H1 (cell line): Measurements from ENCODE around the gene NAV2. TPM values are rescaled to one million over a fixed set of nuclear protein-coding genes. Genes with fewer than 3 reads are reported as not detected.

Source experiments
- CTCF ChIA-PET: fragments of 300-600 bp; sonication (Branson Sonifier 250); formaldehyde crosslinking; loops from one replicate; lab custom pipeline; 2021; ENCODE audit not compliant: partially characterized antibody; lab: Charles Lee
- POLR2A ChIA-PET: fragments of 300-600 bp; sonication (Branson Sonifier 250); formaldehyde crosslinking; loops from one replicate; lab custom pipeline; 2021; ENCODE audit warnings: inconsistent platforms; ENCODE audit not compliant: partially characterized antibody; lab: Charles Lee
- DNase-seq, 2 experiments: peaks; one replicate each; pipeline versions ENCODE4 v3.0.0 to v3.0.0-alpha.2; 2010 to 2022; ENCODE audit warnings: low spot score in 2 of 2, low read depth in 1 of 2, mixed read lengths in 1 of 2
- FAIRE-seq: peaks from 2 replicates; lab custom pipeline; 2011; peaks lifted over from hg19 to GRCh38; lab: Jason Lieb, UNC
- H2AFZ ChIP-seq: 2 replicates; pipeline ENCODE4 v1.8.1; 2012; ENCODE audit warnings: low read length, inconsistent platforms
- H2AK5ac ChIP-seq: 2 replicates; pipeline ENCODE4 v1.6.1; 2013; ENCODE audit warnings: low read depth, low read length
- H2BK120ac ChIP-seq: replicated peaks from 2 replicates; pipeline ENCODE3; 2013; ENCODE audit warnings: low read depth, low read length, inconsistent platforms
- H2BK12ac ChIP-seq: 2 replicates; pipeline ENCODE4 v1.6.1; 2013; ENCODE audit warnings: low read depth, low read length
- H2BK15ac ChIP-seq: 2 replicates; pipeline ENCODE4 v1.6.1; 2013; ENCODE audit warnings: low read length
- H2BK20ac ChIP-seq: 2 replicates; pipeline ENCODE4 v1.6.1; 2013; ENCODE audit warnings: low read length
- H2BK5ac ChIP-seq: 2 replicates; pipeline ENCODE4 v1.6.1; 2013; ENCODE audit warnings: low read depth, low read length
- H3K14ac ChIP-seq: 2 replicates; pipeline ENCODE4 v1.6.1; 2013; ENCODE audit warnings: inconsistent platforms; ENCODE audit not compliant: insufficient read length
- H3K18ac ChIP-seq: 2 replicates; pipeline ENCODE4 v1.6.1; 2013; ENCODE audit warnings: low read length; ENCODE audit errors: extremely low read depth
- H3K23ac ChIP-seq: 2 replicates; pipeline ENCODE4 v1.6.1; 2013; ENCODE audit warnings: inconsistent platforms; ENCODE audit not compliant: insufficient read length
- H3K23me2 ChIP-seq: 2 replicates; pipeline ENCODE4 v1.6.1; 2013; ENCODE audit warnings: low read depth, low read length
- H3K27ac ChIP-seq: 2 replicates; pipeline ENCODE4 v1.6.1; 2011; ENCODE audit warnings: low read depth, low read length, inconsistent platforms
- H3K27me3 ChIP-seq, 4 experiments: replicated peaks in 1 of 4; 1 replicate in 1 of 4; 2 replicates in 3 of 4; pipeline versions ENCODE4 v1.6.1 to v1.8.1; 2011 to 2013; ENCODE audit warnings: low read length in 3 of 4, mild to moderate bottlenecking in 3 of 4, inconsistent platforms in 2 of 4, mixed read lengths in 2 of 4, moderate library complexity in 1 of 4; ENCODE audit not compliant: control insufficient read depth in 3 of 4, insufficient read depth in 3 of 4; ENCODE audit errors: extremely low read depth in 1 of 4
- H3K36me3 ChIP-seq, 4 experiments: 2 replicates each; pipeline versions ENCODE4 v1.6.1 to v1.8.1; 2011 to 2013; ENCODE audit warnings: mild to moderate bottlenecking in 4 of 4, low read length in 3 of 4, moderate library complexity in 2 of 4, control low read depth in 1 of 4, inconsistent platforms in 1 of 4; ENCODE audit not compliant: insufficient read depth in 4 of 4, control insufficient read depth in 2 of 4
- H3K4ac ChIP-seq: replicated peaks from 2 replicates; pipeline ENCODE3; 2013; ENCODE audit warnings: low read length, low read depth, mixed read lengths, inconsistent platforms; ENCODE audit not compliant: insufficient read length
- H3K4me1 ChIP-seq, 4 experiments: replicated peaks in 1 of 4; 1 replicate in 1 of 4; 2 replicates in 3 of 4; pipeline versions ENCODE4 v1.6.1 to v1.8.1; 2011 to 2013; ENCODE audit warnings: low read length in 3 of 4, inconsistent platforms in 2 of 4, mixed read lengths in 1 of 4; ENCODE audit not compliant: insufficient read depth in 4 of 4, control insufficient read depth in 3 of 4
- H3K4me2 ChIP-seq, 2 experiments: 2 replicates each; pipeline versions ENCODE4 v1.6.1 to v1.8.1; 2011 to 2013; ENCODE audit warnings: low read depth in 2 of 2, low read length in 2 of 2, control low read depth in 1 of 2, inconsistent platforms in 1 of 2, mild to moderate bottlenecking in 1 of 2; ENCODE audit not compliant: insufficient read depth in 1 of 2
- H3K4me3 ChIP-seq, 4 experiments: fragments of 200-600, 300-600 bp in 1 of 4; sonication (generic), shearing (Covaris generic), sonication (Bioruptor Twin) in 1 of 4; 2 replicates each; pipeline versions ENCODE4 v1.5.1 to v1.8.1; 2011 to 2016; ENCODE audit warnings: low read length in 4 of 4, low read depth in 3 of 4, control low read depth in 2 of 4, inconsistent platforms in 2 of 4, mild to moderate bottlenecking in 2 of 4, mixed read lengths in 1 of 4, moderate library complexity in 1 of 4; ENCODE audit not compliant: insufficient read depth in 2 of 4; ENCODE audit errors: extremely low read depth in 1 of 4
- H3K56ac ChIP-seq: replicated peaks from 2 replicates; pipeline ENCODE3; 2013; ENCODE audit warnings: low read depth, mild to moderate bottlenecking, mixed read lengths, low read length, inconsistent platforms; ENCODE audit not compliant: insufficient read length
- H3K79me1 ChIP-seq: 2 replicates; pipeline ENCODE4 v1.6.1; 2013; ENCODE audit warnings: low read depth, low read length, control low read depth
- H3K79me2 ChIP-seq, 2 experiments: 2 replicates each; pipeline versions ENCODE4 v1.6.1 to v1.8.1; 2012 to 2013; ENCODE audit warnings: low read length in 2 of 2, mild to moderate bottlenecking in 2 of 2, inconsistent platforms in 1 of 2; ENCODE audit not compliant: insufficient read depth in 2 of 2, control insufficient read depth in 1 of 2
- H3K9ac ChIP-seq, 4 experiments: replicated peaks in 1 of 4; 1 replicate in 1 of 4; 2 replicates in 3 of 4; pipeline versions ENCODE4 v1.6.1 to v1.8.1; 2011 to 2013; ENCODE audit warnings: low read depth in 3 of 4, low read length in 3 of 4, control low read depth in 2 of 4, mild to moderate bottlenecking in 2 of 4, moderate library complexity in 2 of 4, inconsistent platforms in 1 of 4; ENCODE audit errors: extremely low read depth in 1 of 4
- H3K9me3 ChIP-seq, 2 experiments: 2 replicates each; pipeline versions ENCODE4 v1.6.1 to v1.8.1; 2012 to 2013; ENCODE audit warnings: mild to moderate bottlenecking in 2 of 2, moderate library complexity in 2 of 2, control low read depth in 1 of 2, inconsistent platforms in 1 of 2, low read depth in 1 of 2, low read length in 1 of 2, mixed read lengths in 1 of 2; ENCODE audit not compliant: insufficient read depth in 2 of 2
- H4K20me1 ChIP-seq, 2 experiments: replicated peaks in 1 of 2; 2 replicates each; pipeline versions ENCODE3 to v1.8.1; 2011 to 2013; ENCODE audit warnings: inconsistent platforms in 2 of 2, low read length in 2 of 2, mild to moderate bottlenecking in 1 of 2; ENCODE audit not compliant: insufficient read depth in 2 of 2, control insufficient read depth in 1 of 2
- H4K5ac ChIP-seq: 2 replicates; pipeline ENCODE4 v1.6.1; 2013; ENCODE audit warnings: low read length, low read depth, mixed read lengths, inconsistent platforms; ENCODE audit not compliant: insufficient read length
- H4K8ac ChIP-seq: 2 replicates; pipeline ENCODE4 v1.8.0; 2013; ENCODE audit warnings: mild to moderate bottlenecking, moderate library complexity, low read length, inconsistent platforms; ENCODE audit not compliant: insufficient read depth; ENCODE audit errors: extremely low read depth
- H4K91ac ChIP-seq: replicated peaks from 2 replicates; pipeline ENCODE3; 2013; ENCODE audit warnings: low read length, mixed read lengths, inconsistent platforms; ENCODE audit not compliant: insufficient read length
- BACH1 ChIP-seq: IDR thresholded peaks from 2 replicates; pipeline ENCODE4 v1.6.1; 2012; ENCODE audit warnings: low read length, improper control_type of control experiment
- GTF2F1 ChIP-seq: IDR thresholded peaks from 2 replicates; pipeline ENCODE4 v1.6.1; 2012; ENCODE audit warnings: low read depth, low read length, improper control_type of control experiment, borderline replicate concordance
- JUND ChIP-seq: IDR thresholded peaks from 2 replicates; pipeline ENCODE4 v1.6.1; 2011; ENCODE audit warnings: mild to moderate bottlenecking, improper control_type of control experiment, low read length
- POLR2A ChIP-seq, 2 experiments: IDR thresholded peaks; 1 replicate in 1 of 2; 2 replicates in 1 of 2; pipeline ENCODE4 v1.6.1; 2011; ENCODE audit warnings: low read depth in 2 of 2, low read length in 2 of 2, mild to moderate bottlenecking in 2 of 2; ENCODE audit errors: control extremely low read depth in 1 of 2
- POLR2AphosphoS5 ChIP-seq: IDR thresholded peaks from 2 replicates; pipeline ENCODE4 v1.6.1; 2011; ENCODE audit warnings: low read depth, low read length
- POU5F1 ChIP-seq: IDR thresholded peaks from 2 replicates; pipeline ENCODE4 v1.6.1; 2011; ENCODE audit warnings: low read depth, mild to moderate bottlenecking, low read length, moderate library complexity
- SP4 ChIP-seq: IDR thresholded peaks from 2 replicates; pipeline ENCODE4 v1.6.1; 2012; ENCODE audit warnings: low read length, inconsistent platforms
- YY1 ChIP-seq: IDR thresholded peaks from 2 replicates; pipeline ENCODE4 v1.6.1; 2011; ENCODE audit warnings: low read depth, mild to moderate bottlenecking, low read length
- ZNF274 ChIP-seq: IDR thresholded peaks from 2 replicates; pipeline ENCODE4 v1.7.0; 2012; ENCODE audit warnings: low read length, borderline replicate concordance; ENCODE audit errors: extremely low read depth
- WGBS, 2 experiments: shearing (Covaris generic) in 1 of 2; methylation state at CpG; one replicate each; pipeline versions ENCODE4 v1.1.6 to v1.1.7; 2013 to 2015; ENCODE audit warnings: low lambda C conversion rate in 2 of 2, mixed read lengths in 2 of 2, inconsistent platforms in 1 of 2, low coverage in 1 of 2, missing lambda C conversion rate in 1 of 2; ENCODE audit not compliant: insufficient replicate concordance in 2 of 2, insufficient coverage in 1 of 2, insufficient read length in 1 of 2; ENCODE audit errors: extremely low coverage in 1 of 2, missing lambda C conversion rate in 1 of 2; 5-methylcytosine and 5-hydroxymethylcytosine counted together
- polyA plus RNA-seq, 7 experiments: library from polyadenylated mRNA; depleted of rRNA in 3 of 7; stranded (reverse) in 5 of 7; unstranded in 2 of 7; fragments of >200 nt in 5 of 7; fragments of 200-250 nt in 2 of 7; gene quantifications; 1 replicate in 5 of 7; 2 replicates in 1 of 7; 4 replicates in 1 of 7; pipeline versions ENCODE4 v1.2.1 to v1.2.3, GENCODE V29; 2011 to 2013; ENCODE audit warnings: missing spikeins in 2 of 7, mixed read lengths in 2 of 7
- total RNA-seq: library from RNA; stranded (reverse); fragmentation: NEBNext Ultra II Directional; extraction: Animal tissue kit (Norgen Biotek cat#: 25700); gene quantifications from 2 replicates; pipeline ENCODE4 v1.2.1, GENCODE V29; 2021

Gene NAV2
- total and polyA plus RNA-seq, 2 of the 8 experiments (the other 6 are each of a cell fraction or from before 2014, with no cell fraction given): 35.6 to 73.6 TPM

DNA sequence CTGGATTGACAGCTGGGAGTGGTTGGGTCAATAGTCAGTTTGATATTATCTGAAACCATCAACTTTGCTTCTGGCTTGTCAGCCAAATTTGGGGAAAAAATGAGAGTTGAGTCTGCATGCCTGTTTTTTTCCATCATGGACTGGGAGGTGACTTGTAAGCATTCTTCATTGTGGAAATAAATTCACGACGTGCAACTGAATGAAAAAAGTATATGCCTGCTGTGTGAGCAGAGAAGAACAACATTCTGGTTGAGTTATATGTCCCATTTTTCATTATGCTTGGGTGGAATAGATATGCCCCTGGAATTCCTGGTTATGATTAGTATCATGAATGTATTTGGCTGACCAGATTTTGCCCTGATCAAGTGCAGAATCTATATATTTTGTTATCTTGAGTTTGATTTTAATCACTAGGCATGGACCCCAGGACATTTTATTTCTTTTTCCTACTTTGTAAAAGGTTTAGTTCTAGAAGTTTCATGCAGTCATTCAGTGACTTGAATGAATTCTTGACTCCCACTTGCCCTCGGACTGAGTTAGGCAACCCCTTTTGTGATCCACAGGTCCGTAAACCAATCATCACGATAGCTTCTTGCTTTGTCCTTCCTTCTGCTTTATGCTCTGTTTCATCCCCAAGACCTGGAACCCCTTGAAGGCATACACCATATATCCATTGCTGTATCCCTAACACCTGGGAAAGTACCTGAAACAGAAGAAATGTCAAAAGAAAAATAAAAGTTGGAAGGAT, 205.8 kb downstream of the NAV2 start:
- Histone ChIP-seq H2AFZ (no peak overlapping the region), H2BK120ac (no peak overlapping the region), H3K27ac (no peak overlapping the region), H3K79me2 (no peaks in the 10 kb centered on the region; a peak in 1 of 4 replicates), H3K4ac (no peak overlapping the region), H3K18ac (no peak overlapping the region), H2BK12ac (no peak overlapping the region), H4K8ac (no peak overlapping the region), H3K14ac (no peak overlapping the region), H3K36me3 (peaks cover 0 to 15% (median 3%) of the 10 kb centered on the region in 4 experiments; a peak in 4 of 8 replicates), H2AK5ac (no peak overlapping the region), H3K56ac (no peak overlapping the region), H3K23ac (no peak overlapping the region), H3K4me3 (no peak overlapping the region), H4K91ac (no peak overlapping the region), H3K4me1 (peaks cover 4 to 6% (median 5%) of the 10 kb centered on the region in 4 experiments; a peak in 5 of 7 replicates), H3K9me3 (no peaks in the 10 kb centered on the region), H4K20me1 (no peaks in the 10 kb centered on the region), H3K23me2 (no peaks in the 10 kb centered on the region), H2BK5ac (no peak overlapping the region), H3K4me2 (no peak overlapping the region), H4K5ac (no peak overlapping the region), H2BK20ac (no peak overlapping the region), H2BK15ac (no peak overlapping the region), H3K79me1 (no peaks in the 10 kb centered on the region; the same call in 1 of the 2 replicates), H3K9ac (no peak overlapping the region), H3K27me3 (no peaks in the 10 kb centered on the region)
- WGBS, 2 experiments: 89% methylated on average over 5 of the region's 5 CpGs; no CpG with 5 or more reads in 1 of the 2 experiments
- CTCF ChIA-PET: interaction anchor here (1.4 to 6.0 kb wide), 6 partner anchors 12 to 436 kb away, joined by 3 to 37 read pairs (median 7); no protein-coding TSS in a partner anchor
- TF ChIP-seq BACH1: no peak
- no peak for TF ChIP-seq JUND
- no peak for TF ChIP-seq SP4
- no peak for TF ChIP-seq POLR2AphosphoS5
- no peak for TF ChIP-seq POU5F1
- TF ChIP-seq YY1: no peak
- no peak for TF ChIP-seq POLR2A (IDR thresholded peaks at IDR 0.05; ENCODE audit: control extremely low read depth in 1 of 2, low read depth in 2 of 2, low read length in 2 of 2)
- no peak for TF ChIP-seq GTF2F1
- TF ChIP-seq ZNF274: no peak
- POLR2A ChIA-PET: interaction anchor here (0.7 to 1.0 kb wide), 3 partner anchors 16 to 160 kb away, joined by 3 read pairs; no protein-coding TSS in a partner anchor
- no peak for FAIRE-seq
- no peak for DNase-seq
